Stimulated activated CD8-positive, alpha-beta memory T cell treated with anti-CD3 and anti-CD28 coated beads, Interleukin-4, amount 100 ng/mL, for 48 hours (primary cell): ENCODE measurements around the gene KLHL33.
A peak's percentile ranks its signal among the peaks of the same experiment; 100 is the strongest.
"Not testable (repeated sequence)": the region's sequence is repeated elsewhere in the genome, so short reads cannot be mapped to it uniquely, and the experiment has no call there.

Experiments
- DNase-seq: peaks from one replicate; pipeline ENCODE4 v3.0.0-alpha.2; 2020

Gene KLHL33

DNA sequence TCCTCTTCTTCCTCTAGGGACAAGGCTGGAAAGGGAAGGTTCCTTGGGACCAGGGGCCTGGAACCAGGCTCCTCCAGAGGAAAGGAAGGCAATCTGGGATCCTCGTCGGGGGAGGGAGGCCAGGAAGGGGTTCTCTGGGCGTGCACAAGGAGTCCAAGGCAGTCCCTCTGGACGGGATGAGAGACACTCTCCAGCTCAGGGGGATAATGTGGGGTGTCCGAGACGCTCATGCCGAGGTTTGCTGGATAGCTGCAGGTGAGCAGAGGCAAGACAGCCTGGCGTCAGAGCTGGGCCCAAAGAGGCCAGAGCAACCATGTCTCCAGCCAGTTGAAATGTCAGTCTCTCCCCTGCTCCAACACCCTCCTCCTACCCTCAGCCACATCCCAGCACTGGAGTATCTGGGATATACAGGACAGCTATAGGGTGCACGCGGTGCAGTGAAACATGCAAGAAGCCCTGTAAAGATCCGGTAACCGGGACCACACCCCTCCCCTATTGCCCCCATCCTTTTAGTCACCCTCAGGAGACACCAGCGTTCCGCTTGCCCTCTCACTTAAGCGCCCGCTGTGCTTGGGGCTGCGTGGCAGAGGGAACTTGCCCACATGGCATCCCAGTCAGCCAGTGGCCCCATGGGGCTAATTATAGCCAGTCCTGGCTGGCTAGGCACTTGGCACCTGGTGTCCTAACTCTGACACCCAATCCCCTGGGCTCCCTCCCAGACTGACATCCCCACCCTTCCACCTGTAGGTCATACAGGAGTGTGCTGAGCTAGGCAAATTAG lies at the start of gene KLHL33:
Gene KLHL33 (minus strand): TSS at position 585 of the 781 bp plus-strand sequence. CDS start 355 bp downstream, at position 230.
- no peak for DNase-seq

GRCh38 chr14:20482382-20482781 lies 46.4 kb upstream of the KLHL33 start:
- DNase-seq = no peak

GRCh38 chr14:20478894-20479293 lies 42.9 kb upstream of the KLHL33 start:
- DNase-seq = no peak

- no peak for DNase-seq
These were observed 41.4 kb upstream of the KLHL33 start for GRCh38 chr14:20477211-20477876.

DNA sequence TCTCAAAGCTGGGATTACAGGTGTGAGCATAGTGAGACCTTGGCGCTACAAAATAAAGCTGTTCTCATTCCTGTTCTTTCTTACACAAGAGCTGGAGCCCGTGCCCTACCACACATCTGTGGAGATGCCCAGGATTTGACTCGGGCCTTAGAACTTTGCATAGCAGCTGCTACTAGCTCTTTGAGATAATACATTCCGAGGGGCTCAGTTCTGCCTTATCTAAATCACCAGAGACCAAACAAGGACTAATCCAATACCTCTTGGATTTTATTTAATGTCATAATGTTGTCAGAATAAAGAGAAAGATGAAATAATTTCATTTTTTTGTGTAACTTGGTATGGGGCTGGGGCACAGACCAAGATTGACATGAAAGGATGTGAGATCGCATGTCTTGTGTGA lies 40.8 kb upstream of the KLHL33 start:
- no peak for DNase-seq

- no peak for DNase-seq
These were observed 36.7 kb upstream of the KLHL33 start for GRCh38 chr14:20472536-20473169.

DNA sequence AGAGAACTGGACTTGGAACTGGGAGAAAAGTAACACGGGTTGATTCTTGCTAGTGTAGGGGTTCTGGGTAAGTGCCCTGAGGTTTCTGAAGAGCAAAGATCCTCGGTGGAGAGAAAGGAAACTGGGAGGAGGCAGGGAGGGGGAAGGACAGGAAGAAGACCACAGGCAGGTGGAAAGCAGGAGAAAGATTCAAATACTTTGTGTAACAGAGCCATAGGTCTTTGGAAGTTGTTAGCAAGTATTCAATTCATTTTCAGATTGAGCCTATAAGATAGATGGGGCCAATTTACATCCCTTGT lies 34.6 kb upstream of the KLHL33 start:
- DNase-seq = no peak

- peak; percentile 70 for DNase-seq
These were observed 34.1 kb upstream of the KLHL33 start for GRCh38 chr14:20469890-20470602.

GRCh38 chr14:20469242-20469889 lies 33.4 kb upstream of the KLHL33 start, which contains the start of gene PNP:
Gene PNP (plus strand): TSS chr14:20469406. CDS start chr14:20469525, 119 bp downstream.
- DNase-seq = peak; percentile 91

GRCh38 chr14:20468764-20469241 lies 32.8 kb upstream of the KLHL33 start:
- DNase-seq = no peak

DNA sequence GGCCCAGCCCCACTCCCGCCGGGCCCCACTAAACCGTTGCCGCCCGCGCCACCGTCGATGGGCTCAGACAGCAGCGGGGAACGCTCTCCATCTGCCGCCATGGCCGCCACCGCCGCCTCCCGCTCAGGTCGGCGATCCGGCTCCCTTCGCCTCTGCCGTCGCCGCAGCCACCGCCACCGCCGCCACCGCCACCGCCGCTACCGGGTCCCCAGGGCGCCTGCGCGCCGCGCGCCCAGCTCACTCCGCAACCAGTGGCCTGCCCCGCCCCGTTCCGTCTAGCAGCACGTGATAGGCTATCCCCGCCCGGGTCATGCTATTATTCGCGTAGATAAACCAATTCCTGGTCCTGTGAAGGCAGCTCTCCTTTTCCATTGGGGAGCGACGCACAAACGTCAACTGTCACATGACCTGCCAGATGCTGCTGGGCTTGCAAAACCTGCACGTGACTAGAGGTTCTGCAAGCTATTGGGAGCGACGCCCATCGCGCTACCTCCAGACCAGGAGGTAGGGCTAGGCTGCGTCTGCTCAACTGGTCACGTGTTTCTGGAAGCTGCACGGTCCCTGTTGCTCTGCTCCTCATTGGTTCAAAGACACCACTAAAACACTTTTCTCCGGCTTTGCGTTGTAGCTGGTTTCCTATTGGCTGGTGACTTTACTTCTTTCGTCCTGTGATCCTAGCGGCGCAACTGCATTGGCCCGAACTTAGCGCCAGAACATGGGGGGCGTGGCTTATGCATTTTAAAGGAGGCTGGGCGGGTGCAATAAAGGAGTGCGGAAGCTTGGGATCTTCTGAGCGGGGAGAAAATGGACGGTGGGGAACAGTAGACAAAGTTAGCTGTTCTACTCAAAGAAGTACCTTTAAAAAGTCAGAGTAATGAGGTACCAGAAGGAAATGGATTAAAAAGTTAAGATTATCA lies 25.5 kb upstream of the KLHL33 start, which contains the start of gene PIP4P1:
Gene PIP4P1 (minus strand): TSS at position 210 of the 917 bp plus-strand sequence. CDS start 109 bp downstream, at position 101.
- peak; percentile 98 for DNase-seq

DNA sequence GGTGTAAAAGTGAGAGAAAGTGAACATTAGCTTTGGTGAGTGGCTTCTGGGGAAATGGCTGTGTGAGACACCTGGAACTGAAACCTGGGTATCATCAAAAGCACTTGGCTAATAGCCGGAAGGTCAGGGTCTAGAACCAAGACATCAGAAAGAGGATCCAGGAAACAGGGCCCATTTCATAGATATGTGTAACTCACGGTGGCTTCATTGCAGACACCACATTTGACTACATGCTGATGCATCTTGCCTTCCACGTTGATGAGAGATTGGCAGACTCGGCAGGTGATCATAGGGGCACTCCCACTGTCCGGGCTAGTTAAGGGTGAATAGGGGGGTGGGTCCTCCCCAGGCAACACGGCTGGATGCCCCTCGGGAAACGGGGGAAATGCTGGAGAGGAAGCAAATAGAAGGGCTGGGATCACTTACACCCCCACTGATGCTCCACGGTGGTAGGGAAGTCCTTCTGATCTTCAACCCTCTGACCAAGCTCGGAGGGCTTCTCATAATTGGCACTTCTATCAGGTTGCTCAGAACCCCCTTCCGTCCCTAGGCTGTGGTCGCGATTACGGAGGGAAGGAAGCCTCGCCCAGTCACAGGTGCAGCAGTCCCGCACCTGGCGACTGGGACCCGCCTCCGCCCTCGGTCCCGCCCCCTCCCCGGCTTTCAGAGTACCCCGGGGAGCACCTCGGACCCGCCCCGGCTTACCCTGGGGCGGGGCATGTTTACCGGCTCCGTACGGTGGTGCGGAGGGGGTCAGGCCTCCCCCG lies 24.7 kb upstream of the KLHL33 start:
- peak; percentile 59 for DNase-seq

GRCh38 chr14:20458031-20458789 lies 22.2 kb upstream of the KLHL33 start:
- no peak for DNase-seq

DNA sequence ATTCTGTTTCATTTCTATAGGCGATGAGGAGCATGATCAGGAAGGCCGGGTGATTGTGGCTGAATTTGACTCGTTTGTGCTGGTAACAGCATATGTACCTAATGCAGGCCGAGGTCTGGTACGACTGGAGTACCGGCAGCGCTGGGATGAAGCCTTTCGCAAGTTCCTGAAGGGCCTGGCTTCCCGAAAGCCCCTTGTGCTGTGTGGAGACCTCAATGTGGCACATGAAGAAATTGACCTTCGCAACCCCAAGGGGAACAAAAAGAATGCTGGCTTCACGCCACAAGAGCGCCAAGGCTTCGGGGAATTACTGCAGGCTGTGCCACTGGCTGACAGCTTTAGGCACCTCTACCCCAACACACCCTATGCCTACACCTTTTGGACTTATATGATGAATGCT lies 21.0 kb upstream of the KLHL33 start:
- DNase-seq = no peak

GRCh38 chr14:20455355-20456300 lies 19.7 kb upstream of the KLHL33 start:
- no peak for DNase-seq

DNA sequence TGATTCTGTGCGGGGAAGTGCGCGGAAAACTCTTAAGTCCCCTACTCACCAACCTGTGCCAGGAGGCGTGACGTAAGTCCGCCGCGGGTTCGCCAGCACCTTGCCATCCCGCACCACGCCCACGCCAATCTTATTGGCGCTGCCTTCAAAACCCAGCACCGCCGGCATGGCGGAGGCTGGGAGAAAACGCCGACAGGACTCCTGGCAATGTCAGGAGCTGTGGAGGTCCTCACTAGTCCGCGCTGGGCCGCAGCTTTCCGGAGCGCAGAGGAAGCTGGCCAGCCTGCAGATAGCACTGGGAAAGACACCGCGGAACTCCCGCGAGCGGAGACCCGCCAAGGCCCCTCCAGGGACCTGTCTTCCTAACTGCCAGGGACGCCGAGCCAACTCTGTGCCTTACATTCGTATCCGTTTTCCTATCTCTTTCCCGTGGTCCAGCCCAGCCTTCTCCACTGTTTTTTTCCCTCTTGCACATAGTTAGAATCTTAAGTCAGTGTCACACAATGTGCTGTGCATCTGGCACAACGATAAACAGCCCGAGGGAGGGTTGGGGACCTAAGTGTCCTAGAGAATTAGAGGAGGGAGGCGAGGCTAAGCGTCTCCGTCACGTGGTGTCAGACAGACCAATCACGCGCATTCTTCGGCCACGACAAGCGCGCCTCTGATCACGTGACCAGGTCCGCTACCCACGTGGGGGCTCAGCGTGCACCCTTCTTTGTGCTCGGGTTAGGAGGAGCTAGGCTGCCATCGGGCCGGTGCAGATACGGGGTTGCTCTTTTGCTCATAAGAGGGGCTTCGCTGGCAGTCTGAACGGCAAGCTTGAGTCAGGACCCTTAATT lies 18.8 kb upstream of the KLHL33 start, which contains the start of the genes APEX1 and OSGEP:
Gene APEX1 (plus strand): TSS at position 711 of the 839 bp plus-strand sequence. CDS start 420 bp downstream, outside the sequence.
Gene OSGEP (minus strand): TSS at position 297 of the 839 bp plus-strand sequence. CDS start 129 bp downstream, at position 168.
- peak; percentile 97 for DNase-seq

- DNase-seq = not testable (repeated sequence)
These were observed 16.9 kb upstream of the KLHL33 start for GRCh38 chr14:20452831-20453230.
